Endothelial cell of umbilical vein (primary cell): Measurements from ENCODE around the gene LMO7. TPM values are rescaled to one million over a fixed set of nuclear protein-coding genes. Genes with fewer than 3 reads are reported as not detected.

Experiments
- BruUV-seq: library from RNA; stranded (reverse); fragments of 400-500 nt; replicated peaks from 2 replicates; lab custom pipeline; 2021; lab: Mats Ljungman, UMichigan
- CTCF ChIA-PET: fragments of 300-600, 350-600 bp; sonication (Branson Sonifier 250); formaldehyde crosslinking; loops from one replicate; lab custom pipeline; 2021; ENCODE audit warnings: antibody characterized with exemption, inconsistent platforms; lab: Charles Lee
- POLR2A ChIA-PET: fragments of 300-600, 350-600 bp; sonication (Branson Sonifier 250); formaldehyde crosslinking; loops from one replicate; lab custom pipeline; 2021; ENCODE audit warnings: antibody characterized with exemption, inconsistent platforms; lab: Charles Lee
- DNase-seq: peaks from one replicate; pipeline ENCODE4 v3.0.0-alpha.2; 2011; ENCODE audit warnings: low read depth, low spot score
- FAIRE-seq: peaks from 2 replicates; lab custom pipeline; 2011; peaks lifted over from hg19 to GRCh38; lab: Jason Lieb, UNC
- H2AFZ ChIP-seq: 2 replicates; pipeline ENCODE4 v1.6.0; 2012; ENCODE audit warnings: low read depth, low read length, control low read depth, inconsistent platforms
- H3K27ac ChIP-seq: 2 replicates; pipeline ENCODE4 v1.5.1; 2011; ENCODE audit warnings: low read depth, mild to moderate bottlenecking, control low read depth, low read length, moderate library complexity; ENCODE audit not compliant: insufficient read depth
- H3K27me3 ChIP-seq, 2 experiments: 2 replicates each; pipeline versions ENCODE4 v1.6.0 to v1.6.1; 2011; ENCODE audit warnings: low read length in 2 of 2, mixed read lengths in 1 of 2; ENCODE audit not compliant: control insufficient read depth in 2 of 2, insufficient read depth in 2 of 2
- H3K36me3 ChIP-seq, 2 experiments: 2 replicates in 1 of 2; 3 replicates in 1 of 2; pipeline ENCODE4 v1.5.1; 2011; ENCODE audit warnings: low read length in 2 of 2, mild to moderate bottlenecking in 1 of 2, moderate library complexity in 1 of 2; ENCODE audit not compliant: control insufficient read depth in 2 of 2, insufficient read depth in 2 of 2; ENCODE audit errors: extremely low read depth in 1 of 2
- H3K4me1 ChIP-seq: 3 replicates; pipeline ENCODE4 v1.5.1; 2011; ENCODE audit warnings: mild to moderate bottlenecking, low read length; ENCODE audit not compliant: control insufficient read depth, insufficient read depth; ENCODE audit errors: extremely low read depth
- H3K4me2 ChIP-seq: 2 replicates; pipeline ENCODE4 v1.6.1; 2011; ENCODE audit warnings: low read length, control low read depth, mixed read lengths; ENCODE audit not compliant: insufficient read depth
- H3K4me3 ChIP-seq, 3 experiments: fragments of 200-600 bp in 1 of 3; sonication (generic), shearing (Covaris generic) in 1 of 3; replicated peaks in 1 of 3; 2 replicates each; pipeline ENCODE4 v1.5.1; 2011 to 2016; ENCODE audit warnings: control low read depth in 3 of 3, low read length in 3 of 3, mild to moderate bottlenecking in 2 of 3, inconsistent platforms in 1 of 3, low read depth in 1 of 3, moderate library complexity in 1 of 3; ENCODE audit not compliant: insufficient read depth in 1 of 3
- H3K79me2 ChIP-seq: 2 replicates; pipeline ENCODE4 v1.6.0; 2012; ENCODE audit warnings: low read length, inconsistent platforms; ENCODE audit not compliant: control insufficient read depth, insufficient read depth
- H3K9ac ChIP-seq: replicated peaks from 2 replicates; pipeline ENCODE3; 2011; ENCODE audit warnings: low read length, control low read depth; ENCODE audit not compliant: insufficient read depth; ENCODE audit errors: extremely low read depth
- H3K9me1 ChIP-seq: replicated peaks from 3 replicates; pipeline ENCODE4 v1.6.0; 2011; ENCODE audit warnings: mild to moderate bottlenecking, low read length; ENCODE audit not compliant: control insufficient read depth, insufficient read depth; ENCODE audit errors: extremely low read depth
- H3K9me3 ChIP-seq: replicated peaks from 2 replicates; pipeline ENCODE4 v1.5.1; 2012; ENCODE audit warnings: low read length, inconsistent platforms; ENCODE audit not compliant: control insufficient read depth, insufficient read depth
- H4K20me1 ChIP-seq: replicated peaks from 2 replicates; pipeline ENCODE3; 2011; ENCODE audit warnings: mild to moderate bottlenecking, low read length; ENCODE audit not compliant: control insufficient read depth, insufficient read depth; ENCODE audit errors: extremely low read depth
- EZH2 ChIP-seq: IDR thresholded peaks from 2 replicates; pipeline ENCODE4 v1.6.1; 2012; ENCODE audit warnings: borderline replicate concordance, low read depth, mild to moderate bottlenecking, moderate library complexity, low read length, inconsistent platforms; ENCODE audit not compliant: severe bottlenecking
- FOS ChIP-seq: IDR thresholded peaks from 2 replicates; pipeline ENCODE4 v1.6.1; 2011; ENCODE audit warnings: mild to moderate bottlenecking, low read length, moderate library complexity, borderline replicate concordance; ENCODE audit not compliant: insufficient read depth
- GATA2 ChIP-seq: IDR thresholded peaks from 2 replicates; pipeline ENCODE4 v1.7.0; 2011; ENCODE audit warnings: low read depth, mild to moderate bottlenecking, moderate library complexity, mixed read lengths, low read length; ENCODE audit not compliant: insufficient read length, insufficient read depth
- JUN ChIP-seq: IDR thresholded peaks from 2 replicates; pipeline ENCODE4 v1.6.1; 2011; ENCODE audit warnings: borderline replicate concordance, low read depth; ENCODE audit not compliant: insufficient read length, insufficient read depth
- MYC ChIP-seq: IDR thresholded peaks from one replicate; pipeline ENCODE4 v1.6.1; 2011; ENCODE audit warnings: mild to moderate bottlenecking, low read depth, low read length
- POLR2A ChIP-seq: IDR thresholded peaks from 2 replicates; pipeline ENCODE4 v1.6.1; 2012; ENCODE audit warnings: low read depth, mild to moderate bottlenecking, control low read depth, low read length
- POLR2AphosphoS5 ChIP-seq: IDR thresholded peaks from 2 replicates; pipeline ENCODE4 v1.6.1; 2012; ENCODE audit warnings: low read depth, mild to moderate bottlenecking, control low read depth, low read length, moderate library complexity; ENCODE audit not compliant: insufficient read depth
- dilution Hi-C: fragments of 300-500 bp; cut with MboI; formaldehyde crosslinking; loops from one replicate; pipeline ENCODE4 v1.15.0; 2019; ENCODE audit warnings: low sequenced_read_pairs; ENCODE audit not compliant: extremely low pct_ligation_motif_present
- intact Hi-C: fragments of 100-400 bp; cut with micrococcal nuclease; formaldehyde crosslinking; loops from one replicate; pipeline ENCODE4 v1.10.0; 2022
- polyA plus RNA-seq, 4 experiments: library from polyadenylated mRNA; depleted of rRNA in 3 of 4; stranded (reverse) in 3 of 4; unstranded in 1 of 4; fragments of >200 nt; gene quantifications; 2 replicates each; pipeline versions ENCODE4 v1.2.1 to v1.2.3, GENCODE V29; 2011 to 2012; ENCODE audit warnings: missing spikeins in 1 of 4
- total RNA-seq: library from RNA; stranded (reverse); gene quantifications from 2 replicates; pipeline ENCODE4 v1.2.3, GENCODE V29; 2021
- TF ChIP-seq, protein P1 (sequence below), 2 donors: IDR thresholded peaks; 1 replicate in 1 of 2; 2 replicates in 1 of 2; pipeline ENCODE4 v1.5.1; 2011; ENCODE audit warnings: low read length in 2 of 2, mild to moderate bottlenecking in 2 of 2, moderate library complexity in 2 of 2, control low read depth in 1 of 2, inconsistent platforms in 1 of 2, low read depth in 1 of 2; ENCODE audit not compliant: insufficient read depth in 1 of 2; ENCODE audit errors: extremely low read depth in 1 of 2
- TF ChIP-seq, protein P2 (sequence below): IDR thresholded peaks from 2 replicates; pipeline ENCODE4 v1.6.1; 2011; ENCODE audit not compliant: insufficient read depth, insufficient read length

LMO7 gene
- total and polyA plus RNA-seq, 2 donors (not counting 3 experiments of a cell fraction or from before 2014, with no cell fraction given): 10.5 to 21.1 TPM

DNA sequence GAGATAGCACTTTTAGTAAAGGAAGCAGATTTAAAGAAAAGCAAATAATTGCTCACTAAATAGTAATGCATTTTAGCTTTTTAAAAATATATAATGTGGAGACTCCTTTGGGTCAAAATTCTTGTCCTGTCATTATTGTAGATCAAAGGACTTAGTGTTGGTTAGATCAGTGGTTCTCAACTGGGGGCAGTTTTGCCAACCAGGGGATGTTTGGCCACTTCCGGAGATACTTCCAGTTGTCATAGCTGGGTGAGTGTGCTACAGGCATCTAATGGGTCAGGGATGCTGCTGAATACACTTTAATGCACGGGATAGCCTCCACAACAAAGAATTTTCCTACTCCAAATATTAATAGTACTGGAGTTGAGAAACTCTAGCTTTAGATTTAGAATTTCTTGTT, 126.8 kb downstream of the LMO7 start:
- intact Hi-C loops: loop anchor here (5.0 kb wide), 1 partner anchor 109 kb away; no protein-coding TSS in a partner anchor
- TF ChIP-seq JUN (no peak), GATA2 (no peak), EZH2 (no peak), MYC (no peak), FOS (no peak), POLR2A (no peak), POLR2AphosphoS5 (no peak)
- TF ChIP-seq, protein P1, sequence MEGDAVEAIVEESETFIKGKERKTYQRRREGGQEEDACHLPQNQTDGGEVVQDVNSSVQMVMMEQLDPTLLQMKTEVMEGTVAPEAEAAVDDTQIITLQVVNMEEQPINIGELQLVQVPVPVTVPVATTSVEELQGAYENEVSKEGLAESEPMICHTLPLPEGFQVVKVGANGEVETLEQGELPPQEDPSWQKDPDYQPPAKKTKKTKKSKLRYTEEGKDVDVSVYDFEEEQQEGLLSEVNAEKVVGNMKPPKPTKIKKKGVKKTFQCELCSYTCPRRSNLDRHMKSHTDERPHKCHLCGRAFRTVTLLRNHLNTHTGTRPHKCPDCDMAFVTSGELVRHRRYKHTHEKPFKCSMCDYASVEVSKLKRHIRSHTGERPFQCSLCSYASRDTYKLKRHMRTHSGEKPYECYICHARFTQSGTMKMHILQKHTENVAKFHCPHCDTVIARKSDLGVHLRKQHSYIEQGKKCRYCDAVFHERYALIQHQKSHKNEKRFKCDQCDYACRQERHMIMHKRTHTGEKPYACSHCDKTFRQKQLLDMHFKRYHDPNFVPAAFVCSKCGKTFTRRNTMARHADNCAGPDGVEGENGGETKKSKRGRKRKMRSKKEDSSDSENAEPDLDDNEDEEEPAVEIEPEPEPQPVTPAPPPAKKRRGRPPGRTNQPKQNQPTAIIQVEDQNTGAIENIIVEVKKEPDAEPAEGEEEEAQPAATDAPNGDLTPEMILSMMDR (IDR thresholded peaks at IDR 0.05; ENCODE audit: extremely low read depth in 1 of 2, insufficient read depth in 1 of 2, low read depth in 1 of 2, low read length in 2 of 2): no peak
- TF ChIP-seq, protein P2, sequence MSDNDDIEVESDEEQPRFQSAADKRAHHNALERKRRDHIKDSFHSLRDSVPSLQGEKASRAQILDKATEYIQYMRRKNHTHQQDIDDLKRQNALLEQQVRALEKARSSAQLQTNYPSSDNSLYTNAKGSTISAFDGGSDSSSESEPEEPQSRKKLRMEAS: no peak
- Histone ChIP-seq H3K27me3 (no peaks in the 10 kb centered on the region), H3K4me1 (peaks cover 15% of the 10 kb centered on the region), H3K79me2 (no peaks in the 10 kb centered on the region), H3K9me1 (no peaks in the 10 kb centered on the region), H3K9ac (peak overlapping the region; percentile 63), H3K36me3 (no peaks in the 10 kb centered on the region), H2AFZ (peak overlapping the region; percentile 50), H3K27ac (no peak overlapping the region), H3K4me3 (peak overlapping the region in 1 of 3 experiments; percentile 75), H3K4me2 (peak overlapping the region; percentile 80), H3K9me3 (no peaks in the 10 kb centered on the region), H4K20me1 (no peaks in the 10 kb centered on the region)
- ChIA-PET POLR2A (interaction anchor here (0.6 kb wide), 1 partner anchor 1264 kb away, joined by 3 read pairs; no protein-coding TSS in a partner anchor), CTCF (no interaction called here)
- peak; percentile 13 for DNase-seq
- no peak for FAIRE-seq
- dilution Hi-C loops: no loop called here
- no TSS peak for BruUV-seq
